ENCODE data around the gene IL4R.

The IL4R gene

GRCh38 chr16:27344721-27345120 lies 30.9 kb downstream of the IL4R start:
- Histone ChIP-seq H3K27me3 (ENCODE audit: control insufficient read depth, low read length) (no peaks in the 10 kb centered on the region), H3K4me2 (ENCODE audit: low read length) (no peak overlapping the region), H3K9me2 (replicated peaks; ENCODE audit: control insufficient read depth, low read length) (no peaks in the 10 kb centered on the region), H3F3A (ENCODE audit: control insufficient read depth, insufficient read depth) (no peaks in the 10 kb centered on the region), H4K20me1 (ENCODE audit: control insufficient read depth, insufficient read depth, low read depth, low read length) (no peaks in the 10 kb centered on the region), H3K27ac (ENCODE audit: low read depth, low read length) (no peak overlapping the region), H3K9me3 (ENCODE audit: control insufficient read depth, insufficient read depth, low read length) (no peaks in the 10 kb centered on the region), H3K4me1 (ENCODE audit: control insufficient read depth, low read length) (peaks cover 6% of the 10 kb centered on the region; the same call in 1 of the 2 replicates), H3K36me3 (ENCODE audit: control insufficient read depth, low read length) (peaks cover 98% of the 10 kb centered on the region), H3K4me3 (ENCODE audit: low read length) (no peak overlapping the region), H3K79me2 (ENCODE audit: control insufficient read depth, low read length) (peaks cover 16% of the 10 kb centered on the region)
- TF ChIP-seq EZH2phosphoT487 (IDR thresholded peaks at IDR 0.05; ENCODE audit: borderline replicate concordance, low read length) (no peak), CTCF (IDR thresholded peaks at IDR 0.05; ENCODE audit: low read depth, low read length, poor library complexity, severe bottlenecking) (no peak)

GRCh38 chr16:27345201-27345600 lies 31.4 kb downstream of the IL4R start:
- no peaks in the 10 kb centered on the region for H3K27me3 ChIP-seq (ENCODE audit: control insufficient read depth, low read length)
- H3F3A ChIP-seq (ENCODE audit: control insufficient read depth, insufficient read depth), result no peaks in the 10 kb centered on the region
- peaks cover 13% of the 10 kb centered on the region for H3K79me2 ChIP-seq (ENCODE audit: control insufficient read depth, low read length)
- no peak overlapping the region for H3K4me3 ChIP-seq (ENCODE audit: low read length)
- H3K9me2 ChIP-seq (replicated peaks; ENCODE audit: control insufficient read depth, low read length), result no peaks in the 10 kb centered on the region
- no peak overlapping the region for H3K27ac ChIP-seq (ENCODE audit: low read depth, low read length)
- peaks cover 98% of the 10 kb centered on the region for H3K36me3 ChIP-seq (ENCODE audit: control insufficient read depth, low read length)
- H4K20me1 ChIP-seq (ENCODE audit: control insufficient read depth, insufficient read depth, low read depth, low read length), result no peaks in the 10 kb centered on the region
- H3K4me2 ChIP-seq (ENCODE audit: low read length), result no peak overlapping the region
- H3K4me1 ChIP-seq (ENCODE audit: control insufficient read depth, low read length), result peaks cover 6% of the 10 kb centered on the region; the same call in 1 of the 2 replicates
- H3K9me3 ChIP-seq (ENCODE audit: control insufficient read depth, insufficient read depth, low read length), result no peaks in the 10 kb centered on the region
- TF ChIP-seq EZH2phosphoT487 (IDR thresholded peaks at IDR 0.05; ENCODE audit: borderline replicate concordance, low read length), result no peak
- no peak for TF ChIP-seq CTCF (IDR thresholded peaks at IDR 0.05; ENCODE audit: low read depth, low read length, poor library complexity, severe bottlenecking)

GRCh38 chr16:27346819-27347218 lies 33.0 kb downstream of the IL4R start:
- Histone ChIP-seq H3K4me1 (ENCODE audit: control insufficient read depth, low read length) (peaks cover 6% of the 10 kb centered on the region; the same call in 1 of the 2 replicates), H3K9me3 (ENCODE audit: control insufficient read depth, insufficient read depth, low read length) (no peaks in the 10 kb centered on the region), H3K4me3 (ENCODE audit: low read length) (no peak overlapping the region), H3K9me2 (replicated peaks; ENCODE audit: control insufficient read depth, low read length) (no peaks in the 10 kb centered on the region), H3F3A (ENCODE audit: control insufficient read depth, insufficient read depth) (no peaks in the 10 kb centered on the region), H4K20me1 (ENCODE audit: control insufficient read depth, insufficient read depth, low read depth, low read length) (no peaks in the 10 kb centered on the region), H3K4me2 (ENCODE audit: low read length) (no peak overlapping the region), H3K79me2 (ENCODE audit: control insufficient read depth, low read length) (peaks cover 5% of the 10 kb centered on the region), H3K36me3 (ENCODE audit: control insufficient read depth, low read length) (peaks cover 98% of the 10 kb centered on the region), H3K27me3 (ENCODE audit: control insufficient read depth, low read length) (no peaks in the 10 kb centered on the region), H3K27ac (ENCODE audit: low read depth, low read length) (no peak overlapping the region)
- TF ChIP-seq EZH2phosphoT487 (IDR thresholded peaks at IDR 0.05; ENCODE audit: borderline replicate concordance, low read length) (no peak), CTCF (IDR thresholded peaks at IDR 0.05; ENCODE audit: low read depth, low read length, poor library complexity, severe bottlenecking) (no peak)

Data from DOHH2 (cell line).